Endothelial cell of umbilical vein (primary cell): ENCODE data around the gene TRAPPC12. TPM values are rescaled to one million over a fixed set of nuclear protein-coding genes. Genes with fewer than 3 reads are reported as not detected.

Source experiments
- BruUV-seq: library from RNA; stranded (reverse); fragments of 400-500 nt; replicated peaks from 2 replicates; lab custom pipeline; 2021; lab: Mats Ljungman, UMichigan
- CTCF ChIA-PET: fragments of 300-600, 350-600 bp; sonication (Branson Sonifier 250); formaldehyde crosslinking; loops from one replicate; lab custom pipeline; 2021; ENCODE audit warnings: antibody characterized with exemption, inconsistent platforms; lab: Charles Lee
- POLR2A ChIA-PET: fragments of 300-600, 350-600 bp; sonication (Branson Sonifier 250); formaldehyde crosslinking; loops from one replicate; lab custom pipeline; 2021; ENCODE audit warnings: antibody characterized with exemption, inconsistent platforms; lab: Charles Lee
- DNase-seq: peaks from one replicate; pipeline ENCODE4 v3.0.0-alpha.2; 2011; ENCODE audit warnings: low read depth, low spot score
- FAIRE-seq: peaks from 2 replicates; lab custom pipeline; 2011; peaks lifted over from hg19 to GRCh38; lab: Jason Lieb, UNC
- H2AFZ ChIP-seq: 2 replicates; pipeline ENCODE4 v1.6.0; 2012; ENCODE audit warnings: low read depth, low read length, control low read depth, inconsistent platforms
- H3K27ac ChIP-seq: 2 replicates; pipeline ENCODE4 v1.5.1; 2011; ENCODE audit warnings: low read depth, mild to moderate bottlenecking, control low read depth, low read length, moderate library complexity; ENCODE audit not compliant: insufficient read depth
- H3K27me3 ChIP-seq, 2 experiments: 2 replicates each; pipeline versions ENCODE4 v1.6.0 to v1.6.1; 2011; ENCODE audit warnings: low read length in 2 of 2, mixed read lengths in 1 of 2; ENCODE audit not compliant: control insufficient read depth in 2 of 2, insufficient read depth in 2 of 2
- H3K36me3 ChIP-seq, 2 experiments: 2 replicates in 1 of 2; 3 replicates in 1 of 2; pipeline ENCODE4 v1.5.1; 2011; ENCODE audit warnings: low read length in 2 of 2, mild to moderate bottlenecking in 1 of 2, moderate library complexity in 1 of 2; ENCODE audit not compliant: control insufficient read depth in 2 of 2, insufficient read depth in 2 of 2; ENCODE audit errors: extremely low read depth in 1 of 2
- H3K4me1 ChIP-seq: 3 replicates; pipeline ENCODE4 v1.5.1; 2011; ENCODE audit warnings: mild to moderate bottlenecking, low read length; ENCODE audit not compliant: control insufficient read depth, insufficient read depth; ENCODE audit errors: extremely low read depth
- H3K4me2 ChIP-seq: 2 replicates; pipeline ENCODE4 v1.6.1; 2011; ENCODE audit warnings: low read length, control low read depth, mixed read lengths; ENCODE audit not compliant: insufficient read depth
- H3K4me3 ChIP-seq, 3 experiments: fragments of 200-600 bp in 1 of 3; sonication (generic), shearing (Covaris generic) in 1 of 3; replicated peaks in 1 of 3; 2 replicates each; pipeline ENCODE4 v1.5.1; 2011 to 2016; ENCODE audit warnings: control low read depth in 3 of 3, low read length in 3 of 3, mild to moderate bottlenecking in 2 of 3, inconsistent platforms in 1 of 3, low read depth in 1 of 3, moderate library complexity in 1 of 3; ENCODE audit not compliant: insufficient read depth in 1 of 3
- H3K79me2 ChIP-seq: 2 replicates; pipeline ENCODE4 v1.6.0; 2012; ENCODE audit warnings: low read length, inconsistent platforms; ENCODE audit not compliant: control insufficient read depth, insufficient read depth
- H3K9ac ChIP-seq: replicated peaks from 2 replicates; pipeline ENCODE3; 2011; ENCODE audit warnings: low read length, control low read depth; ENCODE audit not compliant: insufficient read depth; ENCODE audit errors: extremely low read depth
- H3K9me1 ChIP-seq: replicated peaks from 3 replicates; pipeline ENCODE4 v1.6.0; 2011; ENCODE audit warnings: mild to moderate bottlenecking, low read length; ENCODE audit not compliant: control insufficient read depth, insufficient read depth; ENCODE audit errors: extremely low read depth
- H3K9me3 ChIP-seq: replicated peaks from 2 replicates; pipeline ENCODE4 v1.5.1; 2012; ENCODE audit warnings: low read length, inconsistent platforms; ENCODE audit not compliant: control insufficient read depth, insufficient read depth
- H4K20me1 ChIP-seq: replicated peaks from 2 replicates; pipeline ENCODE3; 2011; ENCODE audit warnings: mild to moderate bottlenecking, low read length; ENCODE audit not compliant: control insufficient read depth, insufficient read depth; ENCODE audit errors: extremely low read depth
- CTCF ChIP-seq, 2 donors: IDR thresholded peaks; 1 replicate in 1 of 2; 2 replicates in 1 of 2; pipeline ENCODE4 v1.5.1; 2011; ENCODE audit warnings: low read length in 2 of 2, mild to moderate bottlenecking in 2 of 2, moderate library complexity in 2 of 2, control low read depth in 1 of 2, inconsistent platforms in 1 of 2, low read depth in 1 of 2; ENCODE audit not compliant: insufficient read depth in 1 of 2; ENCODE audit errors: extremely low read depth in 1 of 2
- EZH2 ChIP-seq: IDR thresholded peaks from 2 replicates; pipeline ENCODE4 v1.6.1; 2012; ENCODE audit warnings: borderline replicate concordance, low read depth, mild to moderate bottlenecking, moderate library complexity, low read length, inconsistent platforms; ENCODE audit not compliant: severe bottlenecking
- FOS ChIP-seq: IDR thresholded peaks from 2 replicates; pipeline ENCODE4 v1.6.1; 2011; ENCODE audit warnings: mild to moderate bottlenecking, low read length, moderate library complexity, borderline replicate concordance; ENCODE audit not compliant: insufficient read depth
- GATA2 ChIP-seq: IDR thresholded peaks from 2 replicates; pipeline ENCODE4 v1.7.0; 2011; ENCODE audit warnings: low read depth, mild to moderate bottlenecking, moderate library complexity, mixed read lengths, low read length; ENCODE audit not compliant: insufficient read length, insufficient read depth
- JUN ChIP-seq: IDR thresholded peaks from 2 replicates; pipeline ENCODE4 v1.6.1; 2011; ENCODE audit warnings: borderline replicate concordance, low read depth; ENCODE audit not compliant: insufficient read length, insufficient read depth
- MAX ChIP-seq: IDR thresholded peaks from 2 replicates; pipeline ENCODE4 v1.6.1; 2011; ENCODE audit not compliant: insufficient read depth, insufficient read length
- MYC ChIP-seq: IDR thresholded peaks from one replicate; pipeline ENCODE4 v1.6.1; 2011; ENCODE audit warnings: mild to moderate bottlenecking, low read depth, low read length
- POLR2A ChIP-seq: IDR thresholded peaks from 2 replicates; pipeline ENCODE4 v1.6.1; 2012; ENCODE audit warnings: low read depth, mild to moderate bottlenecking, control low read depth, low read length
- POLR2AphosphoS5 ChIP-seq: IDR thresholded peaks from 2 replicates; pipeline ENCODE4 v1.6.1; 2012; ENCODE audit warnings: low read depth, mild to moderate bottlenecking, control low read depth, low read length, moderate library complexity; ENCODE audit not compliant: insufficient read depth
- dilution Hi-C: fragments of 300-500 bp; cut with MboI; formaldehyde crosslinking; loops from one replicate; pipeline ENCODE4 v1.15.0; 2019; ENCODE audit warnings: low sequenced_read_pairs; ENCODE audit not compliant: extremely low pct_ligation_motif_present
- intact Hi-C: fragments of 100-400 bp; cut with micrococcal nuclease; formaldehyde crosslinking; loops from one replicate; pipeline ENCODE4 v1.10.0; 2022
- polyA plus RNA-seq, 4 experiments: library from polyadenylated mRNA; depleted of rRNA in 3 of 4; stranded (reverse) in 3 of 4; unstranded in 1 of 4; fragments of >200 nt; gene quantifications; 2 replicates each; pipeline versions ENCODE4 v1.2.1 to v1.2.3, GENCODE V29; 2011 to 2012; ENCODE audit warnings: missing spikeins in 1 of 4
- total RNA-seq: library from RNA; stranded (reverse); gene quantifications from 2 replicates; pipeline ENCODE4 v1.2.3, GENCODE V29; 2021

TRAPPC12 gene
- total and polyA plus RNA-seq, 2 donors (not counting 3 experiments of a cell fraction or from before 2014, with no cell fraction given), result 47.5 to 81.5 TPM

GRCh38 chr2:3479430-3480320, 100.2 kb downstream of the TRAPPC12 start:
- no TSS peak for BruUV-seq
- no peak overlapping the region for H3K4me2 ChIP-seq
- no peak overlapping the region for H3K27ac ChIP-seq
- no peaks in the 10 kb centered on the region for H3K4me1 ChIP-seq
- H2AFZ ChIP-seq, result no peak overlapping the region
- no peaks in the 10 kb centered on the region for H3K9me1 ChIP-seq
- FAIRE-seq (no peak), DNase-seq (no peak)
- intact Hi-C loops (loop anchor here (5.0 kb wide), 1 partner anchor 58 kb away; no protein-coding TSS in a partner anchor), dilution Hi-C loops (no loop called here)
- H3K9ac ChIP-seq, result no peak overlapping the region
- H3K27me3 ChIP-seq, result no peaks in the 10 kb centered on the region
- no peaks in the 10 kb centered on the region for H3K79me2 ChIP-seq
- ChIA-PET POLR2A (no interaction called here), CTCF (interaction anchor here (0.6 to 2.1 kb wide), 2 partner anchors 18 kb away, joined by 3 to 7 read pairs; no protein-coding TSS in a partner anchor)
- H3K9me3 ChIP-seq, result no peaks in the 10 kb centered on the region
- H4K20me1 ChIP-seq, result no peaks in the 10 kb centered on the region
- H3K4me3 ChIP-seq, result no peak overlapping the region
- peaks cover 0 to 14% of the 10 kb centered on the region in 2 experiments for H3K36me3 ChIP-seq
- TF ChIP-seq POLR2A (no peak), CTCF (IDR thresholded peaks at IDR 0.05; ENCODE audit: extremely low read depth in 1 of 2, insufficient read depth in 1 of 2, low read depth in 1 of 2, low read length in 2 of 2) (no peak)

- POLR2A ChIA-PET, result no interaction called here
- CTCF ChIA-PET, result interaction anchor here (0.6 to 1.9 kb wide), 3 partner anchors 13 to 57 kb away, joined by 3 to 4 read pairs (median 3); no protein-coding TSS in a partner anchor
Measured at GRCh38 chr2:3480352-3481010, 101.0 kb downstream of the TRAPPC12 start.

More at GRCh38 chr2:3480352-3481010, 101.0 kb downstream of the TRAPPC12 start:
- no peaks in the 10 kb centered on the region for H3K79me2 ChIP-seq
- peaks cover 0 to 14% of the 10 kb centered on the region in 2 experiments for H3K36me3 ChIP-seq
- FAIRE-seq (no peak), DNase-seq (no peak)
- no peaks in the 10 kb centered on the region for H3K9me1 ChIP-seq
- no peak overlapping the region for H2AFZ ChIP-seq
- H3K27ac ChIP-seq, result no peak overlapping the region
- H4K20me1 ChIP-seq, result no peaks in the 10 kb centered on the region
- H3K27me3 ChIP-seq, result no peaks in the 10 kb centered on the region
- H3K4me3 ChIP-seq, result no peak overlapping the region
- no peaks in the 10 kb centered on the region for H3K4me1 ChIP-seq
- no peak for TF ChIP-seq GATA2
- TF ChIP-seq MAX, result no peak
- no peak for TF ChIP-seq MYC
- no peak for TF ChIP-seq CTCF (IDR thresholded peaks at IDR 0.05; ENCODE audit: extremely low read depth in 1 of 2, insufficient read depth in 1 of 2, low read depth in 1 of 2, low read length in 2 of 2)
- no peak for TF ChIP-seq EZH2
- no peak for TF ChIP-seq POLR2AphosphoS5
- TF ChIP-seq POLR2A, result no peak
- no peak for TF ChIP-seq JUN
- TF ChIP-seq FOS, result no peak
- H3K9ac ChIP-seq, result no peak overlapping the region
- intact Hi-C loops, result no loop called here
- H3K4me2 ChIP-seq, result no peak overlapping the region
- dilution Hi-C loops, result no loop called here
- no peaks in the 10 kb centered on the region for H3K9me3 ChIP-seq
- BruUV-seq, result no TSS peak
